Heart left ventricle (tissue), 16 donors: ENCODE measurements around the gene CFAP141. TPM values are rescaled to one million over a fixed set of nuclear protein-coding genes. Genes with fewer than 3 reads are reported as not detected.

Source experiments
- ATAC-seq, 4 donors: fragments of 200-7000 bp; cut with Tn5 transposase; one replicate each; pipeline ENCODE4 v1.9.1; 2020 to 2022; ENCODE audit warnings: moderate library complexity in 4 of 4, mild to moderate bottlenecking in 3 of 4, moderate number of reproducible peaks in 1 of 4
- DNase-seq, 5 donors: peaks; one replicate each; pipeline ENCODE4 v3.0.0-alpha.2; 2020
- H3K27ac ChIP-seq, 12 donors: fragments of 200-600 bp; sonication (generic) in 4 of 12; one replicate each; pipeline versions ENCODE4 v1.5.0 to v1.8.0; 2016 to 2022; ENCODE audit warnings: mild to moderate bottlenecking in 2 of 12
- H3K27me3 ChIP-seq, 9 donors: fragments of 200-600 bp; sonication (generic) in 2 of 9; one replicate each; pipeline versions ENCODE4 v1.5.1 to v1.8.0; 2016 to 2022; ENCODE audit warnings: mild to moderate bottlenecking in 3 of 9
- H3K36me3 ChIP-seq, 9 donors: fragments of 200-600 bp; sonication (generic) in 2 of 9; one replicate each; pipeline versions ENCODE4 v1.5.0 to v1.8.0; 2018 to 2022; ENCODE audit warnings: mild to moderate bottlenecking in 2 of 9
- H3K4me1 ChIP-seq, 12 donors: fragments of 200-600 bp; sonication (generic) in 4 of 12; one replicate each; pipeline versions ENCODE4 v1.5.0 to v1.8.0; 2016 to 2022; ENCODE audit warnings: mild to moderate bottlenecking in 3 of 12
- H3K4me3 ChIP-seq, 12 donors: fragments of 200-600 bp; sonication (generic) in 4 of 12; one replicate each; pipeline versions ENCODE4 v1.5.0 to v1.8.0; 2017 to 2022; ENCODE audit warnings: mild to moderate bottlenecking in 9 of 12, moderate library complexity in 4 of 12
- H3K9me3 ChIP-seq, 12 donors: fragments of 200-600 bp; sonication (generic) in 4 of 12; one replicate each; pipeline versions ENCODE4 v1.5.0 to v1.8.0; 2016 to 2022; ENCODE audit warnings: mild to moderate bottlenecking in 1 of 12
- CTCF ChIP-seq, 12 donors: fragments of 200-600 bp; sonication (generic) in 4 of 12; IDR thresholded peaks; one replicate each; pipeline versions ENCODE4 v1.5.0 to v1.8.0; 2018 to 2022; ENCODE audit warnings: antibody characterized with exemption in 12 of 12, mild to moderate bottlenecking in 5 of 12
- POLR2A ChIP-seq, 2 donors: fragments of 450-650 bp; IDR thresholded peaks; one replicate each; pipeline ENCODE4 v1.6.1; 2017; ENCODE audit warnings: antibody characterized with exemption in 2 of 2, mild to moderate bottlenecking in 2 of 2, moderate library complexity in 2 of 2
- WGBS, 4 donors: extraction: QIAGEN DNeasy Blood & Tissue Kit in 2 of 4; methylation state at CpG; one replicate each; pipeline versions ENCODE4 v1.1.5 to v1.1.7; 2013 to 2018; 5-methylcytosine and 5-hydroxymethylcytosine counted together
- intact Hi-C, 10 donors: fragments of 100-400 bp; cut with DNase I; formaldehyde crosslinking; loops; one replicate each; pipeline versions ENCODE4 v1.11.1 to v1.14.2; 2022
- polyA plus RNA-seq, 2 donors: library from polyadenylated mRNA; stranded (reverse); fragments of 200-250 nt; gene quantifications; one replicate each; pipeline ENCODE4 v1.2.3, GENCODE V29; 2013
- total RNA-seq, 9 donors: library from RNA; depleted of rRNA in 2 of 9; stranded (reverse); fragments of >200 nt in 2 of 9; fragmentation: NEBNext Ultra II Directional in 3 of 9; extraction: Animal tissue kit (Norgen Biotek cat#: 25700) in 3 of 9; gene quantifications; one replicate each; pipeline versions ENCODE4 v1.1.0 to v1.2.4, GENCODE V29; 2016 to 2023
- donor health status: ischemic (EF 13 %, LVEDD 7.1; RV severe dilation, severe dysfunction).
- donor health status: healthy with polysubstance abuse.
- donor health status: DM: no; HTN: yes; CAD: no.
- donor health status: DM: no; HTN: no; CAD: no.
- donor health status: ischemic (EF 25% LVEDD 6.9; RV normal size, moderate dysfunction).
- donor health status: ischemic (EF 25% LVEDD 5.7; RV mildly dilated, moderate dysfunction).
- donor health status: healthy.
- donor health status: DM: yes; HTN: yes; CAD: no.
- donor health status: ischemic (EF 35%, LVEDD 5.7; RV mildly dilated, moderate dysfunction).
- donor health status: nonischemic (EF 11% LVEDD 7.7; RV severe dilation, severe dysfunction).
- donor health status: DM: yes; HTN: yes; CAD: no.
- donor health status: PGD.
- donor health status: ischemic (EF 29% LVEDD 5.4; RV normal size, mild dysfunction).
- donor health status: nonischemic (EF 23%, LVEDD 6.1; RV moderate dilation, normal function).

CFAP141 gene
- total and polyA plus RNA-seq, 11 donors = not detected

GRCh38 chr1:154190550-154190949 is 15.6 kb downstream of the CFAP141 start:
- intact Hi-C loops = loop anchor here in 4 of 10 donors (10.0 kb wide), 2 partner anchors 134 to 144 kb away; partner anchors contain the start of genes AQP10 (in 1 of the 4) and ATP8B2 (in 1 of the 4)
- Histone ChIP-seq H3K4me1 (peaks cover 0 to 20% (median 0%) of the 10 kb centered on the region in 12 donors), H3K36me3 (no peaks in the 10 kb centered on the region), H3K27me3 (no peaks in the 10 kb centered on the region), H3K4me3 (no peak overlapping the region), H3K9me3 (no peaks in the 10 kb centered on the region), H3K27ac (peak overlapping the region in 2 of 12 donors; percentile 2 to 10)
- WGBS, 4 donors = 2 to 15% (median 9%) methylated on average over 1 of the region's 1 CpG
- ATAC-seq = peak in 3 of 4 donors; percentile 38 to 51 (median 41)
- TF ChIP-seq CTCF (IDR thresholded peaks at IDR 0.05) = no peak
- DNase-seq = no peak

- Histone ChIP-seq H3K27ac (no peak overlapping the region), H3K9me3 (no peaks in the 10 kb centered on the region), H3K27me3 (no peaks in the 10 kb centered on the region), H3K4me3 (no peak overlapping the region), H3K36me3 (no peaks in the 10 kb centered on the region), H3K4me1 (peaks cover 0 to 23% (median 8%) of the 10 kb centered on the region in 12 donors)
- TF ChIP-seq CTCF (IDR thresholded peaks at IDR 0.05) (no peak), POLR2A (IDR thresholded peaks at IDR 0.05) (no peak)
- no peak for ATAC-seq
- WGBS, 4 donors = 32 to 43% (median 40%) methylated on average over 2 of the region's 2 CpGs
- intact Hi-C loops = loop anchor here in 2 of 10 donors (10.0 kb wide), 1 partner anchor 192 kb away; the partner anchor contains the start of gene RPS27 (in 2 of the 2)
- no peak for DNase-seq
Observed at GRCh38 chr1:154186852-154187501, 19.2 kb downstream of the CFAP141 start.

- H3K27me3 ChIP-seq = no peaks in the 10 kb centered on the region
- H3K4me1 ChIP-seq = peaks cover 0 to 23% (median 15%) of the 10 kb centered on the region in 12 donors
- H3K27ac ChIP-seq = no peak overlapping the region
- TF ChIP-seq CTCF (IDR thresholded peaks at IDR 0.05) (peak in 10 of 12 donors; percentile 15 to 51 (median 35)), POLR2A (IDR thresholded peaks at IDR 0.05) (no peak)
- DNase-seq = peak in 1 of 5 donors; percentile 38
- H3K36me3 ChIP-seq = no peaks in the 10 kb centered on the region
- intact Hi-C loops = loop anchor here in 2 of 10 donors (10.0 kb wide), 1 partner anchor 191 kb away; the partner anchor contains the start of gene RPS27 (in 2 of the 2)
- H3K4me3 ChIP-seq = no peak overlapping the region
- no peaks in the 10 kb centered on the region for H3K9me3 ChIP-seq
- ATAC-seq = no peak
- 48 to 70% (median 57%) methylated on average over 1 of the region's 1 CpG for WGBS, 4 donors
Observed at GRCh38 chr1:154186177-154186576, 20.0 kb downstream of the CFAP141 start.
